Embryonic facial prominence (tissue), 1 donor: Measurements from ENCODE around the gene TTLL1.
"Not testable (repeated sequence)": the region's sequence is repeated elsewhere in the genome, so short reads cannot be mapped to it uniquely, and the experiment has no call there.

ENCODE experiments used
- DNase-seq: peaks from one replicate; pipeline ENCODE4 v3.0.0-alpha.2; 2016; ENCODE audit errors: extremely low spot score

The TTLL1 gene

GRCh38 chr22:43077121-43077877 lies 11.9 kb downstream of the TTLL1 start:
- no peak for DNase-seq

- no peak for DNase-seq
These were observed 22.3 kb downstream of the TTLL1 start for GRCh38 chr22:43066844-43067385.

GRCh38 chr22:43066134-43066533 lies 23.1 kb downstream of the TTLL1 start:
- no peak for DNase-seq

- DNase-seq, result no peak
These were observed 29.0 kb downstream of the TTLL1 start for GRCh38 chr22:43060183-43060582.

- no peak for DNase-seq
These were observed 31.6 kb downstream of the TTLL1 start for GRCh38 chr22:43057641-43058040.

GRCh38 chr22:43053176-43053575 lies 36.0 kb downstream of the TTLL1 start:
- DNase-seq, result no peak

GRCh38 chr22:43050995-43051394 lies 38.2 kb downstream of the TTLL1 start:
- DNase-seq, result no peak

GRCh38 chr22:43047605-43048004 lies 41.6 kb downstream of the TTLL1 start:
- no peak for DNase-seq

GRCh38 chr22:43044290-43044712 lies 44.9 kb downstream of the TTLL1 start:
- DNase-seq, result no peak

- DNase-seq, result no peak
These were observed 47.0 kb downstream of the TTLL1 start for GRCh38 chr22:43042101-43042780.

GRCh38 chr22:43039800-43040199 lies 49.4 kb downstream of the TTLL1 start:
- DNase-seq, result no peak

- no peak for DNase-seq
These were observed 50.9 kb downstream of the TTLL1 start for GRCh38 chr22:43038325-43038724.

GRCh38 chr22:43036282-43036829 lies 52.8 kb downstream of the TTLL1 start:
- DNase-seq, result no peak

- no peak for DNase-seq
These were observed 53.9 kb downstream of the TTLL1 start for GRCh38 chr22:43035250-43035649.

GRCh38 chr22:43031617-43032016 lies 57.6 kb downstream of the TTLL1 start:
- DNase-seq, result no peak

- no peak for DNase-seq
These were observed 70.6 kb downstream of the TTLL1 start for GRCh38 chr22:43018615-43019014.

GRCh38 chr22:43017525-43018460 lies 71.4 kb downstream of the TTLL1 start:
- DNase-seq, result no peak

GRCh38 chr22:43016150-43016549 lies 73.0 kb downstream of the TTLL1 start:
- DNase-seq, result not testable (repeated sequence)

- no peak for DNase-seq
These were observed 73.5 kb downstream of the TTLL1 start for GRCh38 chr22:43015677-43016042.

- peak; percentile 97 for DNase-seq
These were observed 74.1 kb downstream of the TTLL1 start, which contains the start of gene PACSIN2 for GRCh38 chr22:43014869-43015676. TSS of gene PACSIN2 (minus strand) at chr22:43015149. CDS start at chr22:42912080, 103,069 bp downstream.
